T-helper 22 cell (primary cell): ENCODE measurements around the gene VAV3.
"Not testable (repeated sequence)": the region's sequence is repeated elsewhere in the genome, so short reads cannot be mapped to it uniquely, and the experiment has no call there.

Source experiments
- DNase-seq: peaks from one replicate; pipeline ENCODE4 v3.0.0-alpha.2; 2020; ENCODE audit warnings: low read depth

VAV3 gene

GRCh38 chr1:107681001-107681479 is 283.9 kb downstream of the VAV3 start:
- no peak for DNase-seq

DNA sequence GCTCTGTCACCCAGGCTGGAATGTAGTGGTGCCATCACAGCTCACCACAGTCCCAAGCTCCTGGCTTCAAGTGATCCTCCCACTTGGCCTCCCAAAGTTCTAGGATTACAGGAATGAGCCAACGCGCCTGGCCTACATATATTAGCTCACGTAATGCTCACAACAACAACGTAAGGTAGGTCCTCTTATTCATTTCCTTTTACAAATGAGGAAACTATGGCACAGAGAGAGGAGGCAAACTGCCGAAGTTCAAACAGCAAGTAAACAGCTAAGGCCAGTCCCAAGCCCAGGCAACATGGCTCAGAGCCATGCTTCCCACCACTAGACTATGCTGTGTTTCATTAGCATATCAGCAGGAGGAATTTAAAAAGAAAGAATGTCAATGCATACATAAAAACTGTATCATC is 284.4 kb downstream of the VAV3 start:
- no peak for DNase-seq

- DNase-seq, result no peak
Observed at GRCh38 chr1:107679411-107679953, 285.5 kb downstream of the VAV3 start.

GRCh38 chr1:107678993-107679392 is 286.0 kb downstream of the VAV3 start:
- DNase-seq, result no peak

DNA sequence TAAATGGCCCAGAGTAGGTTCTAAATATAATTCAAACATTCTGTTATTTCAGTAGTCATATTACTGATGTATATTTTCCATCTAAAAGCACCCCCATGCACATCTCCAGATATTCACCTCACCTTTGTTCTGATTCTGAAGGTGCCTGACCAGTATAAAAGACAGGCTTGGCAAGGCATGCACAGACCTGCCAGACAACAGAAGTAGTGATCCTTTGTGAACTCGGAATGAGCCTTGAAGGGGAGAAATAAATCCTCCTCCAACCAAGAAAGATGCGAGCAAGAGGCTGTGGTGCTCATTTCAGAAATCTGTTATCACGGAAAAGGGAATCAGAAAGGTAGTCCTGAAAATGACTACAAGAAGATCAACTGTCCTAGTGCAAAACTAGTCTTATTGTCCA is 287.3 kb downstream of the VAV3 start:
- no peak for DNase-seq

DNA sequence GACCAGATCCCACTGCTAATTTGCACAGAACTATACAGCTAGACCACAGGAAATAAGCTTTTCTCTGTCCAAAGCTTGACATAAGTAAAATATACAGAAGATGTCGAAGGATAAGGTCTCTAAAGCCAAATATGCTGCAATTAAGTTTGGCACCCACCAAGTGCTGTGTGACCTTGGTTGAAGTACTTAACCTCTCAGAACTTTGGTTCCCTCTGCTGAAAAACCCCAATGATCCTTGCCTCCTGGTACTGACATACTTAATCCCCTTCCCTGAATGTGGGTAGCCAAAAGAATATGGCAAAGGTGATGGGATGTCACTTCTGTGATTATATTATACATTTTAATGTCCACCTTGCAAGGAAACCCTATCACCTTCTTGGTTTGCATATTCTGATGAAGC is 290.5 kb downstream of the VAV3 start:
- DNase-seq, result no peak

DNA sequence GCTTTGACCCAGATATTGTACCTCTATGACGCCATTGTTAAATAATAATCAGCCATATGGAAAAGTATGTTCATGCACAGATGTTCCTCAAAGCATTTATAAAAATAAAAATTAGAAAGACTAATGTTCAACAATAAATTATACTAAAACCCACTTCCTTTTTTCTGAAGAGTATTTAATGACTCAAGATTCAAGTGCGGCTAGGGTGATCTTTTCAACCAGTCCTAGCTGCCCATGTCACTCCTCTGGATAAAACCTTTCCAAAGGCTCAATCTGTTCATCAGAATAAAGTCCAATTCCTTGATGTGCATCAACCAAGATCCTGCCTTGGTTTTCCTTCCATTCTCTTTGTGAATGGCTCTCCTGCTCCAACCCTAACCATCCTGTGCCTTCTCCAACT is 292.0 kb downstream of the VAV3 start:
- no peak for DNase-seq

DNA sequence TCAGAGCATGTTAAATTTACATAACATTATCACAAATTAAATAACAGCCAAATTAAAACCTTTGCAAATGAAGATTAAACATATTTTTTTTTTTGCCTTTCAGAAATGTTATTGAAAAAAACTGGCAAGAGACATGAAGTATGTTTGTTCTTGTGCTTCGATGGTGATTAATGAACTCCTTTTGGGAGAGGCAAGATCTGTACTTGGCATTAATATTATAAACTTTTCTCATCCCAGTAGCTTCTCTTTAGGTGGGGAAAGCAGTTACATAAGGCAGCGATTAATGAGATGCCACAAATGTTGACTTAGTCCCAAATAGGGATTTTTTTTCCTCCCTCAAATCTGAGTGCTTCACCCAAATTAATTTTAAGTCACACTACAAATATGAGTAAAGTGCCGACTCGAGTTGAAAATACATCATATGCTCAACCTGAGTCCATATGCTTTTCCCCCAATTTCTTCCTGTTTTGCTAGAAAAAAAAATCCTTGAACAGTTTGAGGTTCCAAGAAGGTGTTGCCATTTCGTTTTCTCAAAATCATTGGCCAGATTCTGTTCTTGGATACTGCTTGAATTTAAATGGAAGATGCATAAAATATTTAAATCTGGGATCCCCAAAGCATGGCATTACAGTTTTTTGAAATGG is 294.5 kb downstream of the VAV3 start:
- DNase-seq, result no peak

DNA sequence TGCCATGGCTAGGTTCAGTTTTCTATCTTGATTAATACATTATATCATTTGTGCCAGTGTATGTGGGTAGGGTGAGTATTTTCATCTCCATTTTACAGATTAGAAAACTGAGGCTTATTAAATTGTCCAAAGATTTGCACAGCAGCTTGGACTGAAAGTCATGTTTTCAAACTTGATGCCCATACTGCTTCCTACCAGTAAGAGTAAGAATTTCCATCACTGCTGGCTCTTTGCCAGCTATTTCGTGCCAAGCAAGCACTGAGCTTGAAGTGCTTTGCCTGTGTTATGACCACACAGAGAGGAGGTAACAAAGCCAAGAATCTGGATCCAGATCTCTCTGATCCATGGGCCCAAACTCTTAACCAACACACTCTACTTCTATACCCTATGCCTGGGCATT is 295.0 kb downstream of the VAV3 start:
- no peak for DNase-seq

- DNase-seq, result no peak
Observed at GRCh38 chr1:107668762-107669161, 296.2 kb downstream of the VAV3 start.

GRCh38 chr1:107666493-107666892 is 298.5 kb downstream of the VAV3 start:
- DNase-seq, result no peak

DNA sequence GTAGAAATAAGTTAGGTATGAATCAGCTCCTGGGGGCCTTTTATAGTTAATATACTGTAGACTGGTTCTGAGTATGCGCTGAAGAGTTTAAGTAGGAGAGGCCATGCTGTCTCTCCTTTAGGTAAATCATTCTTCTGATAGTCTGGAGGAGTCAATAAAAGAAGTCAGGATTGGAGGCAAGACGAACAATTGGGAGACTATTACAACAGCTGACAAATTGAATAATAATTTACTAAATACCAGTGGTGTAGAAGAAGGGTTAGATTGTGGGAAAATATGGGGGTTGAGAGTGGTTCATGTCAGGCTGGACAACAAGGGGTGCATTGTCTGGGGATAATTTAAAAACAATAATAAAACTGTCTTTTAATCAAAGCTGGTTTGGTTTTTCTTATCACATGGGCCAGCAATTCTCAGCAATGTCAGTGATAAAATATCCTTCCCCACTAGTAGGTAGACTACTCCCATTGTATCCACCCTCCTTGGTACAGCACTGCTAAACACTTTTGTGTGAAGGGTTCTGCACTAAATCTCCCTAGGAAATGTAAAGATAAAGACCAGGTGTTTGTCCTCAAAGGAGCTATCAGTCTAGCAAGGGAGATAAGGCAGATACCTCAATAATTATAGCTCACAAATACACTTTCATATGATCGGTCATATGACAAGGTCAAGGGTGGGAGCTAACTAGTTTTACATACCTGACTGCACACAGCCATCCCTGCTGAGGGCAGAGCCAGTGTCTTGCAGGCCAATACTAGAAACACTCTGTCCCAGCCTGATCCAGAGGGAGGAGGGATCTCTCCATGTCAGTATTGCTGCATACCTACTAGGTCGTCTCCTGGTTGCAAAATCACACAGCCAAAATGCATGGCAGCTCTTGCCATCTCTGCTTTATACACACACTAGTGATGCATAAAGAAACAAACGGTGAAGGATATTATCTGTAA is 299.7 kb downstream of the VAV3 start:
- DNase-seq, result no peak

DNA sequence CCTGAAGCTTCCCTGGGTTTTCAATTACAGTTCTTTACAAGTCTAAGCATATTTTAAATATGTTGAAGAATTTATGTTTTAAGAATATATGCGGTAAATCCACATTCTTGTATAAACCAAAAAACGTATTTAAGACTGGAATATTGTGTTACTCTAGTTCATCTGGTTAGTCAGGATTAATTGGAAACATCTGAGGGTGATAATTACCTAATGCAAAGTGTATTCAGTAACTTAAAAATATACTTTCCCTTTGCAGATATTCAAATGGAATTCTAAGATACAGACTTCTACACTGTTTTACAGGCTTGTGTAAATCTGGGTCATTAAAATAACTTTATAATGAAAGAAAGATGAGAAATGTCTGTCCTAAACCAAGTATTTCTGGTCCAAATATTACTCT is 302.0 kb downstream of the VAV3 start:
- no peak for DNase-seq

DNA sequence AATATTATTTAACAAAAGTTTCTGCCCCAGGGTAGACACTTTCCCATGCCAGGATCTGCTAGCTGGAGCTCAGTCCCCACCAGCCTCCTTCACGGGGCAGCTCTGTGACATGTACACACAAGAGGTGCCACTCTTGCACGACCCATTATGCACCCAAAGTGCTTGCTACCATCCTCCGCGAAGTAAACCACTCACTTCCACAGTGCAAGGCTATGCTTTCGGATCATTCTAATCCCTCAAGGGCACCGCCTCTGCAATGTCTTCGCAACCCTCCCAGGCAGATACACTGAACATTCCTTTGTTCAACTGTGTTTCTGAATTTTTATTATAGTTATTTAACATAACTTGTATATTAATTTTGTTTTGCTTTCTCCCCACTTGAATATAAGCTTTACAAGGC is 303.8 kb downstream of the VAV3 start:
- DNase-seq, result no peak

GRCh38 chr1:107659961-107660360 is 305.0 kb downstream of the VAV3 start:
- no peak for DNase-seq

GRCh38 chr1:107657356-107657755 is 307.6 kb downstream of the VAV3 start:
- no peak for DNase-seq

DNA sequence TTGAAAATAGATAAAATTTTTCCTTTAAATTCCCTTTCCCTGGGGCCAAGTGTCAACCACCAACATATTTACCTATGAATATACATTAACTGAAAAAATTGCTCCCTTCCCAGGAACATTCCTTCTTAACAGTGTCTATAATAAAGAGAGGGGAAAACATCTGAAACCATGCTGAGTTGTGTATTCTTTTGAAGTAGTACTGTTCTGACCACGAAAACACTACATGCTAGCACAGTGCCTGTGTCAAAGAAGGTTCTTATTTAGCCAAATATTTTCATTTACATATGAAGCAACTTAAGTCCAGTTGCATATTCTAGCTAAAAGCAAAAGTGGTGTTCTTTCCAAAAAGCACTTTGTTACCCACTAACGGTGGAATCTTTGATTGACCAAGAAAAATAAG is 311.2 kb downstream of the VAV3 start:
- DNase-seq, result no peak

- DNase-seq, result no peak
Observed at GRCh38 chr1:107653005-107653404, 312.0 kb downstream of the VAV3 start.

DNA sequence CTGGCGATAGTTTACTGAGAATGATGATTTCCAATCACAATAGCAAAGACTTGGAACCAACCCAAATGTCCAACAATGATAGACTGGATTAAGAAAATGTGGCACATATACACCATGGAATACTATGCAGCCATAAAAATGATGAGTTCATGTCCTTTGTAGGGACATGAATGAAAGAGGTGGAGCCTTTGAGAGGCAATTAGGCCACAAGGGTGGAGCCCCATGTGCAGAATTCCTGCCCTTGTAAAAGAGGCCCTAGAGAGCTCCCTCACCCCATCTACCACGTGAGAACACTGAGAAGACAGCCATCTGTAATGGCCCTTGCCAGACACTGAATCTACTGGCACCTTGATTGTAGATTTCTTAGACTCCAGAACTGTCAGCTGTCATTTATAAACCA is 314.2 kb downstream of the VAV3 start:
- not testable (repeated sequence) for DNase-seq

DNA sequence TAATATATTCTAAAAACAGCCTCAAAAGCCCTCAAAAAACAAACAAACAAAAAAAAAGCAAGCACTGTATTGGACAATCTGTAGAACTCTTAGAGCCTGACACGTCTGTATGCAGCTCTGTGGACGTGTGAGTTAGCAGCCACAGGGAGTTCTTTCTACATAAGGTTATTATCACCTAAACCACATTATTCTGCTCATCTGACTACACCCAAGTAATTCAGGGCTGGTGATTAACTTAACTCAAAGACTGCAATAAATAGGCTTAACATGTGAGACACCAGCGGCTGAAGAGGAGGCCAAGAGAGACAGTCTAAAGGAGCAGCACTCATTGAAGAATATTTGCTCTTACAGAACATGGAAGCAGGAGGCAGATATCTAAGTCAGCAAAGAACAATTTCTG is 316.0 kb downstream of the VAV3 start:
- no peak for DNase-seq

- no peak for DNase-seq
Observed at GRCh38 chr1:107648071-107648470, 316.9 kb downstream of the VAV3 start.

DNA sequence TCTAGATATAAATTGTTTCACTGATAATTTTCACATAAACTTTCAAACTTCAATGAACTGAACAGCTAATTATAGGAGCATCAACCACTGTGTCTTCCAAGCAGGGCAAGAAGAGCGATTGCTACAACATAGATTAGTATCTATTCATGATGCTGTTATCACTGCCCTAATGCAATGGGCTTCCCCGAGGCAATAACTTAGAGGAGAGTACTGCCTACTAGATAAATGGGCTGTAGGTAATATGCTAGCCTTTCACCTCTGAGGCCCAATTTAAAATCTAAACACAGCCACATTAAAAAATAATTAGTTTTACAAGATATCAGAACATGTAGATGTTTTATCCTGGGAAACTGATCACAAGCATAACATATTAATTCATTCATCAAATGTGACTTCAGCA is 318.0 kb downstream of the VAV3 start:
- no peak for DNase-seq

DNA sequence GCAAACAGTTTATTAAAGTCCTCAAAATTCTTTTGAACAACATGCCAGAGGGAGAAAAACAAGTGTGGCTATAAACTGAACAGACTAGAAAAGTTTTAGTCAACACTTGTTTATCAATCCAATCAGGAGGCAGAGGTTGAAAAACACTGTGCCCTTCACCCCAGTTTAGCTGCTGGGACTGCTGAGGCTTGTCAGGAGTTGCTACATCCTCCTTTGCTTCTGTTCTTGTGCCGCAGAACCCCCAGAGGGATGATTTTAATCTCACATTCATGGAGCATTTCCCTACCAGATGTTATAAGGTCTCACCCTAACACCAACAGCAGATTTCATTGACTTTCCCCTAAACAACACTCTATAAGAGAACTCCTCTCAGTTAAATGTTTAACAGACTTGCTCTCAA is 321.2 kb downstream of the VAV3 start:
- no peak for DNase-seq
